HCT116 (cell line): ENCODE data around the gene TAS2R60. TPM values are rescaled to one million over a fixed set of nuclear protein-coding genes. Genes with fewer than 3 reads are reported as not detected.

Experiments used
- ATAC-seq: fragments of 200-7000 bp; cut with Tn5 transposase; 2 replicates; pipeline ENCODE4 v1.9.1; 2020; ENCODE audit warnings: mild to moderate bottlenecking, moderate library complexity
- BruUV-seq: library from RNA; stranded (reverse); fragments of 400-500 nt; replicated peaks from 2 replicates; lab custom pipeline; 2021; lab: Mats Ljungman, UMichigan
- CTCF ChIA-PET: fragments of 300-600 bp; sonication (Branson Sonifier 250); formaldehyde crosslinking; loops from one replicate; lab custom pipeline; 2021; ENCODE audit warnings: antibody characterized with exemption; lab: Charles Lee
- POLR2A ChIA-PET: fragments of 300-600, 350-600 bp; sonication (Branson Sonifier 250); formaldehyde crosslinking; loops from one replicate; lab custom pipeline; 2021; ENCODE audit warnings: antibody characterized with exemption; lab: Charles Lee
- RAD21 ChIA-PET, 2 experiments: fragments of 300-600 bp; sonication (Branson Sonifier 250); formaldehyde crosslinking; loops; one replicate each; lab custom pipeline; 2023; ENCODE audit warnings: low total read pairs in 2 of 2; ENCODE audit not compliant: uncharacterized antibody in 2 of 2, unreplicated experiment in 2 of 2, low non-redundant PET in 1 of 2; lab: Charles Lee
- DNase-seq: peaks from one replicate; pipeline ENCODE4 v3.0.0-alpha.2; 2010; ENCODE audit warnings: low read depth, low spot score
- H2AFZ ChIP-seq: fragments of 200-600 bp; shearing (Covaris generic), sonication (generic); 2 replicates; pipeline ENCODE4 v1.6.1; 2017; ENCODE audit warnings: low read depth, mixed run types, mixed read lengths, antibody characterized with exemption, low read length; ENCODE audit not compliant: poor library complexity, severe bottlenecking
- H3K27ac ChIP-seq: 2 replicates; pipeline ENCODE4 v1.5.1; 2012; ENCODE audit warnings: low read depth, low read length
- H3K27me3 ChIP-seq: fragments of 200-600 bp; sonication (generic); 2 replicates; pipeline ENCODE4 v1.6.1; 2016; ENCODE audit warnings: mixed run types, low read length, mixed read lengths; ENCODE audit not compliant: insufficient read depth
- H3K36me3 ChIP-seq, 2 experiments: fragments of 200-500 bp in 1 of 2; fragments of 200-600 bp in 1 of 2; sonication (Bioruptor generic) in 1 of 2; sonication (generic) in 1 of 2; 2 replicates each; pipeline versions ENCODE4 v1.5.1 to v1.6.1; 2014 to 2016; ENCODE audit warnings: low read length in 2 of 2, inconsistent platforms in 1 of 2, mixed read lengths in 1 of 2, mixed run types in 1 of 2; ENCODE audit not compliant: insufficient read depth in 2 of 2, control insufficient read depth in 1 of 2
- H3K4me1 ChIP-seq, 2 experiments: fragments of 200-600 bp in 1 of 2; sonication (generic) in 1 of 2; 2 replicates each; pipeline versions ENCODE4 v1.5.1 to v1.6.1; 2012 to 2017; ENCODE audit warnings: low read length in 2 of 2, inconsistent platforms in 1 of 2, mild to moderate bottlenecking in 1 of 2, mixed read lengths in 1 of 2, mixed run types in 1 of 2, moderate library complexity in 1 of 2; ENCODE audit not compliant: insufficient read depth in 2 of 2, control insufficient read depth in 1 of 2
- H3K4me2 ChIP-seq: fragments of 200-600 bp; sonication (generic); 2 replicates; pipeline ENCODE4 v1.6.1; 2017; ENCODE audit warnings: mixed run types, low read length, mixed read lengths
- H3K4me3 ChIP-seq, 2 experiments: fragments of 200-600 bp in 1 of 2; sonication (generic) in 1 of 2; replicated peaks in 1 of 2; 2 replicates each; pipeline ENCODE4 v1.5.1; 2011 to 2016; ENCODE audit warnings: low read length in 2 of 2, control low read depth in 1 of 2, low read depth in 1 of 2, mild to moderate bottlenecking in 1 of 2, mixed read lengths in 1 of 2, mixed run types in 1 of 2
- H3K79me2 ChIP-seq: fragments of 200-600 bp; sonication (generic); 2 replicates; pipeline ENCODE4 v1.6.1; 2017; ENCODE audit warnings: mild to moderate bottlenecking, mixed run types, low read length, moderate library complexity, mixed read lengths; ENCODE audit not compliant: insufficient read depth
- H3K9ac ChIP-seq: fragments of 200-600 bp; sonication (generic); 2 replicates; pipeline ENCODE4 v1.6.1; 2016; ENCODE audit warnings: low read length, mixed read lengths
- H3K9me2 ChIP-seq: fragments of 200-600 bp; sonication (generic), shearing (Covaris generic); 2 replicates; pipeline ENCODE4 v1.6.1; 2017; ENCODE audit warnings: mixed run types, mild to moderate bottlenecking, moderate library complexity; ENCODE audit not compliant: insufficient read depth
- H3K9me3 ChIP-seq, 2 experiments: fragments of 200-500 bp in 1 of 2; fragments of 200-600 bp in 1 of 2; sonication (Bioruptor generic) in 1 of 2; sonication (generic) in 1 of 2; 2 replicates each; pipeline ENCODE4 v1.6.1; 2014 to 2017; ENCODE audit warnings: low read length in 2 of 2, mixed read lengths in 2 of 2, inconsistent platforms in 1 of 2, low read depth in 1 of 2, mild to moderate bottlenecking in 1 of 2, mixed run types in 1 of 2, moderate library complexity in 1 of 2; ENCODE audit not compliant: control insufficient read depth in 1 of 2, insufficient read depth in 1 of 2
- H4K20me1 ChIP-seq: fragments of 200-600 bp; sonication (generic), shearing (Covaris generic); 2 replicates; pipeline ENCODE4 v1.6.1; 2017; ENCODE audit warnings: mixed run types, mild to moderate bottlenecking, moderate library complexity; ENCODE audit not compliant: insufficient read depth
- CBX3 ChIP-seq: IDR thresholded peaks from 2 replicates; pipeline ENCODE4 v1.6.1; 2012; ENCODE audit warnings: low read depth
- CTCF ChIP-seq, 3 experiments: fragments of 200-600 bp in 1 of 3; sonication (generic) in 1 of 3; IDR thresholded peaks in 2 of 3; conservative IDR thresholded peaks in 1 of 3; 2 replicates each; pipeline ENCODE4 v1.5.1; 2012 to 2017; ENCODE audit warnings: low read depth in 2 of 3, low read length in 2 of 3, antibody characterized with exemption in 1 of 3, borderline replicate concordance in 1 of 3, control low read depth in 1 of 3, mild to moderate bottlenecking in 1 of 3, mixed read lengths in 1 of 3, mixed run types in 1 of 3, moderate library complexity in 1 of 3; ENCODE audit not compliant: insufficient read depth in 1 of 3
- RAD21 ChIP-seq: IDR thresholded peaks from 2 replicates; pipeline ENCODE4 v1.6.1; 2012; ENCODE audit warnings: low read depth, mild to moderate bottlenecking
- SRF ChIP-seq: IDR thresholded peaks from 2 replicates; pipeline ENCODE4 v1.6.1; 2012; ENCODE audit warnings: low read depth
- intact Hi-C: fragments of 100-400 bp; cut with micrococcal nuclease; formaldehyde crosslinking; loops from 2 replicates; pipeline ENCODE4 v1.10.0; 2022
- total RNA-seq: library from RNA; stranded (reverse); gene quantifications from one replicate; pipeline ENCODE4 v1.2.1, GENCODE V29; 2021; ENCODE audit not compliant: unreplicated experiment
- TF ChIP-seq, protein P1 (sequence below): IDR thresholded peaks from 2 replicates; pipeline ENCODE4 v1.6.1; 2012; ENCODE audit warnings: low read depth

TAS2R60 gene
- total RNA-seq, 1 experiment from 2014 or later: not detected

- DNase-seq (no peak), ATAC-seq (peak; percentile 82)
- no peaks in the 10 kb centered on the region for H3K9me3 ChIP-seq
- peak; percentile 60 for TF ChIP-seq RAD21
- TF ChIP-seq CBX3: 0 out of 2 replicates have a peak, but pooled peaks have one; percentile 20
- TF ChIP-seq CTCF (IDR thresholded peaks at IDR 0.05 in 2 of 3, conservative IDR thresholded peaks at IDR 0.05 in 1 of 3; ENCODE audit: borderline replicate concordance in 1 of 3, insufficient read depth in 1 of 3, low read depth in 2 of 3, low read length in 2 of 3): peak; percentile 51 to 70 (median 65); a peak in 5 of 6 replicates
- TF ChIP-seq, protein P1, sequence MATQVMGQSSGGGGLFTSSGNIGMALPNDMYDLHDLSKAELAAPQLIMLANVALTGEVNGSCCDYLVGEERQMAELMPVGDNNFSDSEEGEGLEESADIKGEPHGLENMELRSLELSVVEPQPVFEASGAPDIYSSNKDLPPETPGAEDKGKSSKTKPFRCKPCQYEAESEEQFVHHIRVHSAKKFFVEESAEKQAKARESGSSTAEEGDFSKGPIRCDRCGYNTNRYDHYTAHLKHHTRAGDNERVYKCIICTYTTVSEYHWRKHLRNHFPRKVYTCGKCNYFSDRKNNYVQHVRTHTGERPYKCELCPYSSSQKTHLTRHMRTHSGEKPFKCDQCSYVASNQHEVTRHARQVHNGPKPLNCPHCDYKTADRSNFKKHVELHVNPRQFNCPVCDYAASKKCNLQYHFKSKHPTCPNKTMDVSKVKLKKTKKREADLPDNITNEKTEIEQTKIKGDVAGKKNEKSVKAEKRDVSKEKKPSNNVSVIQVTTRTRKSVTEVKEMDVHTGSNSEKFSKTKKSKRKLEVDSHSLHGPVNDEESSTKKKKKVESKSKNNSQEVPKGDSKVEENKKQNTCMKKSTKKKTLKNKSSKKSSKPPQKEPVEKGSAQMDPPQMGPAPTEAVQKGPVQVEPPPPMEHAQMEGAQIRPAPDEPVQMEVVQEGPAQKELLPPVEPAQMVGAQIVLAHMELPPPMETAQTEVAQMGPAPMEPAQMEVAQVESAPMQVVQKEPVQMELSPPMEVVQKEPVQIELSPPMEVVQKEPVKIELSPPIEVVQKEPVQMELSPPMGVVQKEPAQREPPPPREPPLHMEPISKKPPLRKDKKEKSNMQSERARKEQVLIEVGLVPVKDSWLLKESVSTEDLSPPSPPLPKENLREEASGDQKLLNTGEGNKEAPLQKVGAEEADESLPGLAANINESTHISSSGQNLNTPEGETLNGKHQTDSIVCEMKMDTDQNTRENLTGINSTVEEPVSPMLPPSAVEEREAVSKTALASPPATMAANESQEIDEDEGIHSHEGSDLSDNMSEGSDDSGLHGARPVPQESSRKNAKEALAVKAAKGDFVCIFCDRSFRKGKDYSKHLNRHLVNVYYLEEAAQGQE: no peak
- TF ChIP-seq SRF: no peak
- TF ChIP-seq, all 23 proteins: peak for 3
- no TSS peak for BruUV-seq
- no peaks in the 10 kb centered on the region for H4K20me1 ChIP-seq
- intact Hi-C loops: loop anchor here (10.0 kb wide), 1 partner anchor 486 kb away; no protein-coding TSS in a partner anchor
- CTCF ChIA-PET: interaction anchor here (1.0 to 2.3 kb wide), 4 partner anchors 9 to 14 kb away, joined by 4 to 9 read pairs (median 4); no protein-coding TSS in a partner anchor
- no peak overlapping the region for H3K4me2 ChIP-seq
- H2AFZ ChIP-seq: no peak overlapping the region
- H3K4me1 ChIP-seq: peaks cover 5 to 28% of the 10 kb centered on the region in 2 experiments; a peak in 3 of 4 replicates
- H3K27ac ChIP-seq: no peak overlapping the region
- H3K36me3 ChIP-seq: no peaks in the 10 kb centered on the region
- RAD21 ChIA-PET: no interaction called here
- H3K79me2 ChIP-seq: no peaks in the 10 kb centered on the region
- no peak overlapping the region for H3K9ac ChIP-seq
- no peaks in the 10 kb centered on the region for H3K9me2 ChIP-seq
- H3K27me3 ChIP-seq: no peaks in the 10 kb centered on the region
- H3K4me3 ChIP-seq: no peak overlapping the region
- POLR2A ChIA-PET: no interaction called here
Observed at GRCh38 chr7:143490717-143491306, 47.6 kb downstream of the TAS2R60 start.
